Mucosa of gallbladder (tissue), 1 donor: ENCODE measurements around the gene SF3B1. TPM values are rescaled to one million over a fixed set of nuclear protein-coding genes. Genes with fewer than 3 reads are reported as not detected.
"Not testable (repeated sequence)": the region's sequence is repeated elsewhere in the genome, so short reads cannot be mapped to it uniquely, and the experiment has no call there.

Experiments used
- DNase-seq: peaks from one replicate; pipeline ENCODE4 v3.0.0-alpha.2; 2020; ENCODE audit warnings: low spot score
- total RNA-seq: library from RNA; stranded (reverse); gene quantifications from one replicate; pipeline ENCODE4 v1.2.1, GENCODE V29; 2021
- donor health status: DM: no; HTN: no; CAD: no.

Gene SF3B1
- total RNA-seq, 1 donor from 2014 or later: 206 TPM

DNA sequence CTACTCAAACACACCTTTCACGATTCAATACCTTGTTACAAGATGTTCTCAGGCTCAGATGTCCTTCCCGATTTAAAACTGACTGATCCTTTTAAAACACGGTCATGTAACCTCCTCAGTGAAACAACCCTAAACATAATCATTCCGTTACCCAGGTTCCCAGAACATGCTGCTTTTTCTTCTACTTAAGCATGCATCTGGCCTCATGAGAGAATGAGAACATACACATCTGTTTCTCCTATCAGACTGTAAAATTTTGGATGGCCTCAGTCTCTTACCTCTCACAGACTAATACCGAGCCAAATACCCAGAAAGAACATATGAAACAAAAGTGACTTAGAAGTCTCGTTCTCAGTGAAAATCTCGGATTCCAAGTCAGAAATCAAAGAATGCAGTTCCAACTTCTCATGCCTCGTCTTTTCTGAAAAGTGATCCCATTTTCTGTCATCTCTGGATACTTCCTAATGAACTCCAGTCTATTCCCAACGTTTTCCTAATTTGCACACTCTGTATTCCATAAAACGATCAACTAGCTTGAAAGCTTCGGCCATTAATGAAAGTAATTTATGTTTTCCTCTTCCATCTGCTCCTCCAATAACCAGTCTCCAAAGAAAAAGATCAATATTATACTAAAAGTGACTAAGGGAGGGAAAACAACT lies 919 bp downstream of the SF3B1 start:
- DNase-seq: no peak

DNA sequence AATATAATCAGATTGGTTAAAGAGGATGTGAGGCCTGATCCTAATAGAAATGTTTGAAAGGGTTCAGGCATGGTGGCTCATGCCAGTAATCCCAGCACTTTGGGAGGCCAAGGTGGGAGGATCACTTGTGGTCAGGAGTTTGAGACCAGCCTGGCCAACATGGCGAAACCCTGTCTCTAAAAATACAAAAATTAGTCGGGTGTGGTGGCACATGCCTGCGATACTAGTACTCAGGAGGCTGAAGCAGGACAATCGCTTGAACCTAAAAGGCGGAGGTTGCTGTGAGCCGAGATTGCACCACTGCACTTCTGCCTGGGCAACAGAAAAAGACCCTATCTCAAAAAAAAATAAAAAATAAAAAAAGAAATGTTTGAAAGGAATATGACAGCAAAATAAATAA lies 2.3 kb downstream of the SF3B1 start:
- not testable (repeated sequence) for DNase-seq

GRCh38 chr2:197431858-197432257 lies 3.0 kb downstream of the SF3B1 start:
- no peak for DNase-seq

- no peak for DNase-seq
Measured at GRCh38 chr2:197427986-197428385, 6.8 kb downstream of the SF3B1 start.

GRCh38 chr2:197426723-197427603 lies 7.9 kb downstream of the SF3B1 start:
- DNase-seq: no peak

GRCh38 chr2:197425550-197425949 lies 9.3 kb downstream of the SF3B1 start:
- DNase-seq: no peak

GRCh38 chr2:197423307-197423706 lies 11.5 kb downstream of the SF3B1 start:
- no peak for DNase-seq

- no peak for DNase-seq
Measured at GRCh38 chr2:197419438-197419837, 15.4 kb downstream of the SF3B1 start.

- DNase-seq: no peak
Measured at GRCh38 chr2:197416268-197416667, 18.6 kb downstream of the SF3B1 start.

DNA sequence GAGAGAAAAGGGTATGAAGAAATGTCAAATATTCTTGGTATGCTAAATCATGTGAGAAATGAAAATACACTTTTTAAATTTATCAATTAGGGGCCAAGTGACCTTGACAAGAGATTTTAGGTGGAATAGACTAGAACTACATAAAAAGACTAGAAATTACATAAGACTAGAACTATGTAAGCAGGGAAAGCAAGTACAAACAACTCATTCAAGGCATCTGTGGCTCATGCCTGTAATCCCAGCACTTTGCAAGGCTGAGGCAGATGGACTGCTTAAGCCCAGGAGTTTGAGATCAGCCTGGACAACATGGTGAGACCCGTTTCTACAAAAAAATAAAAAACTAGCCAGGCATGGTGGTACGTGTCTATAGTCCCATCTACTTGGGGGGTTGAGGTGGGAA lies 20.3 kb downstream of the SF3B1 start:
- DNase-seq: no peak

DNA sequence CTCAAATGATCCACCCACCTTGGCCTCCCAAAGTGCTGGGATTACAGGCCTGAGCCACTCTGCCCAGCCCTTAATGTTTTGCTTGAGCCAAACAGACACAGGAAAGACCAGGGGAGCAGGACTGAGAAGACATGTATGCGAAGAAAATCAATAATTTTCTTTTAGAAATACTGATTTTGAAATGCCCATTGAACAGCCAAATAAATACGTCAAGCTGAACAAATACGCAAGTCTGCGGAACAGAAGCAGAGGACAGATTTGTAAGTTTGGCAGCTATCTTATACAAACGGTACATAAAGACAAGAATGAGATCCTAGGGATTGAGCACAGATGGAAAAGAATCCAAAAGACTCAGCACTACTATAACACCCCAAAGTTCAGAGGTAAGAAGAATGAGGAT lies 20.8 kb downstream of the SF3B1 start:
- DNase-seq: no peak

DNA sequence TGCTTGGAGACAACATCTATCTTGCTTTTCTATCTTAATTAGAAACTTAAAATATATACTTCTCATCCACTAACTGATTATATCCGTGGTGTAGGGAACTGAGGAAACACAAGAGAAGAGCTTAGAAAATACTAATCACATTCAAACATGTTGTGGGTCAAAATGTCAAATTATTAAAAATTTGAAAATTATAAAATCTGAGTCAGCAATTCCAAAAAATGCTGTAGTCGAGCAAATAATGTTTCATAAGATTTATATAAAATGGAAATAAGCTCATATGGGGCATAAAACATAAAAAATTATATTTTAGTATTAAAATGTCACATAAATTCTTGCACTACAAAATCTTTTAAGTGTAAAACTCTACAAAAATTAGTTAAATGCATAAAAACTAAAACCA lies 29.2 kb downstream of the SF3B1 start:
- no peak for DNase-seq

DNA sequence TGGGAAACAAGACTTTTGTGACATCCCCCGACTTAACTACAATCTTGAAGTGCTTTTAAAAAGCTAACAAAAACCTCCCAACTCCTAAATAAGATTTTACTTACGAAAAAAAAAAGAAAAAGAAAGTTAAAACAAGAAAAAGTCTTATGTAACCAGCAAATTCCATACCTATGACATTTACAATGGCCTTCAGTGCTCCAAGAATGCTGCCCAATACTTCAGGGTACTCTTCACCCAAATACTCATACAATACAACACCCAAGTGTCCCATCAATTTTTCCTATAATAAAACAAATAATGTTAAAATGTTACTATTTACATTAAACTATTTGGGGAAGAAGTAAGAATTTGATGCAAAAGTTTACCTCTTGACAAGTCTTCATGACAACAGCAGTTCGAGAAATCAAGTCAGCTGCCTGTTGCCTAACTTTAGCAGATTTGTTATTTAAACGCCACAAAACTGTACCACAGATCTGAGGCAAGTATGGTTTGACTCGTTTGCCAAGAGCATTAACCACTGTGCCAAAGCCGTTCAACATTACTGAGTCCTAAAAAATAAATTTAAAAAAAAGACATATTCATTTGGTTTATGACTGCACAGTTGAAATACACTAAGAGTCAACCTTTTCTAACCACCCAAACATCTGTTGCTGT lies 34.8 kb downstream of the SF3B1 start:
- DNase-seq: no peak

- DNase-seq: no peak
Measured at GRCh38 chr2:197398913-197399312, 35.9 kb downstream of the SF3B1 start.

- DNase-seq: no peak
Measured at GRCh38 chr2:197391220-197391717, 43.6 kb downstream of the SF3B1 start.

GRCh38 chr2:197388866-197389587 lies 45.8 kb downstream of the SF3B1 start:
- no peak for DNase-seq

GRCh38 chr2:197387179-197387578 lies 47.6 kb downstream of the SF3B1 start:
- DNase-seq: no peak

- no peak for DNase-seq
Measured at GRCh38 chr2:197386242-197386641, 48.6 kb downstream of the SF3B1 start.

GRCh38 chr2:197383825-197384224 lies 51.0 kb downstream of the SF3B1 start:
- DNase-seq: no peak

DNA sequence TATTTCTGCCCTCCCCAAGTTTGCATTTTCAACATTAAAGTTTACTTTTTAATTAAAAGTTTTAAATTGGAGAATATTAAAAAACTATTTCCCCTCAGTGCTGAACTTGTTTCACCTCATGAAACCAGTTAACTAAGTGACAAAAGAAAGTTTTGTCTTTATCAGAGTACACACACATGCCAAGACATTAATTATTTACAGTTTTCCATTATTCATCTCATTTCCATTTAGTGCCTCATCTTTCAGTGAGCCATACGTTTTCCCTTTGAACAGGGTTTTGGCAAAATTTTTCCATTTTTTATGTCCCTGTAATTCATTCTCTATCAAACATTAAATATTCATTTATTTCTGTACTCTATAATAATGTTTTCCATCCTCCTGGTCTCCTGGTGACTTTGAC lies 53.2 kb downstream of the SF3B1 start:
- no peak for DNase-seq

DNA sequence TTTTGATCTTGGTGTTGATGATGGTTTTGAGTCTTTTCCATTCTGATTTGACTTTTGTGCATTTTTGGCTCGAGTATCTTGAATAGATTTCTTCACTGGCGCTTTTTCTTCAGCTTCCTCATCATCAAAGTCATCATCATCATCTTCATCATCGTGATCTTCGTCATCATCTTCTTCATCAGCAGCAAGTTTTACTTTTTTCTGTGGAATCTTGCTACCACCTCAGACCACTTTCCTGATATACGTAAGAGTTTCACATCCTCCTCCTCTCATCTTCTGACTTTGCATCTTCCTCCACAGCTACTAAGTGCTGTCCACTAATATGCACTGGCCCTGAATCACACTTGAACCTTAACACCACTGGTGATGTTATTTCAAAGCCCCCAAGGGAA lies 54.9 kb downstream of the SF3B1 start:
- not testable (repeated sequence) for DNase-seq
